Esophagus (tissue), 2 donors: ENCODE measurements around the gene RAB17. TPM values are rescaled to one million over a fixed set of nuclear protein-coding genes. Genes with fewer than 3 reads are reported as not detected.

Experiments used
- H3K27ac ChIP-seq, 2 donors: one replicate each; pipeline ENCODE4 v1.5.1; 2013; ENCODE audit warnings: low read depth in 2 of 2, mild to moderate bottlenecking in 2 of 2, inconsistent platforms in 1 of 2, low read length in 1 of 2, moderate library complexity in 1 of 2
- H3K27me3 ChIP-seq, 2 donors: one replicate each; pipeline ENCODE4 v1.6.1; 2013; ENCODE audit warnings: low read length in 2 of 2, control low read depth in 1 of 2, mild to moderate bottlenecking in 1 of 2; ENCODE audit not compliant: insufficient read depth in 2 of 2, control insufficient read depth in 1 of 2
- H3K36me3 ChIP-seq, 2 donors: one replicate each; pipeline ENCODE4 v1.6.1; 2013; ENCODE audit warnings: low read length in 1 of 2; ENCODE audit not compliant: control insufficient read depth in 2 of 2, insufficient read depth in 2 of 2
- H3K4me1 ChIP-seq, 2 donors: one replicate each; pipeline ENCODE4 v1.6.1; 2013; ENCODE audit warnings: low read length in 1 of 2; ENCODE audit not compliant: control insufficient read depth in 2 of 2, insufficient read depth in 2 of 2
- H3K4me3 ChIP-seq, 2 donors: one replicate each; pipeline ENCODE4 v1.5.1; 2013; ENCODE audit warnings: low read length in 2 of 2, mild to moderate bottlenecking in 2 of 2, low read depth in 1 of 2, moderate library complexity in 1 of 2
- H3K9me3 ChIP-seq, 2 donors: one replicate each; pipeline ENCODE4 v1.6.1; 2013; ENCODE audit warnings: mild to moderate bottlenecking in 2 of 2, low read depth in 1 of 2, low read length in 1 of 2, moderate library complexity in 1 of 2; ENCODE audit not compliant: control insufficient read depth in 2 of 2, insufficient read depth in 1 of 2
- WGBS, 2 donors: extraction: QIAGEN DNeasy Blood & Tissue Kit; methylation state at CpG; one replicate each; pipeline ENCODE4 v1.1.7; 2013; 5-methylcytosine and 5-hydroxymethylcytosine counted together
- polyA plus RNA-seq, 2 donors: library from polyadenylated mRNA; stranded (reverse); fragments of 200-250 nt; gene quantifications; one replicate each; pipeline ENCODE4 v1.2.3, GENCODE V29; 2013
- donor health status: healthy with polysubstance abuse.
- donor health status: Bipolar disorder and iron deficiency.

Gene RAB17
- polyA plus RNA-seq, 2 donors: 7.0 to 10.9 TPM

GRCh38 chr2:237572021-237572741 lies 18.4 kb downstream of the RAB17 start:
- no peaks in the 10 kb centered on the region for H3K27me3 ChIP-seq
- 9 to 10% methylated on average over 24 of the region's 24 CpGs for WGBS, 2 donors
- no peaks in the 10 kb centered on the region for H3K9me3 ChIP-seq
- H3K4me1 ChIP-seq: peaks cover 0 to 13% of the 10 kb centered on the region in 2 donors
- no peaks in the 10 kb centered on the region for H3K36me3 ChIP-seq
- H3K4me3 ChIP-seq: no peak overlapping the region
- H3K27ac ChIP-seq: no peak overlapping the region

- Histone ChIP-seq H3K9me3 (no peaks in the 10 kb centered on the region), H3K27me3 (no peaks in the 10 kb centered on the region), H3K4me1 (peaks cover 0 to 13% of the 10 kb centered on the region in 2 donors), H3K27ac (no peak overlapping the region), H3K36me3 (no peaks in the 10 kb centered on the region), H3K4me3 (no peak overlapping the region)
- 89 to 90% methylated on average over 7 of the region's 7 CpGs for WGBS, 2 donors
These were observed 19.0 kb downstream of the RAB17 start for GRCh38 chr2:237571551-237571950.

- H3K36me3 ChIP-seq: no peaks in the 10 kb centered on the region
- WGBS, 2 donors: 88% methylated on average over 9 of the region's 9 CpGs
- peaks cover 0 to 11% of the 10 kb centered on the region in 2 donors for H3K4me1 ChIP-seq
- no peaks in the 10 kb centered on the region for H3K9me3 ChIP-seq
- H3K27me3 ChIP-seq: no peaks in the 10 kb centered on the region
- no peak overlapping the region for H3K4me3 ChIP-seq
- no peak overlapping the region for H3K27ac ChIP-seq
These were observed 19.7 kb downstream of the RAB17 start for GRCh38 chr2:237570776-237571335.

GRCh38 chr2:237569896-237570295 lies 20.6 kb downstream of the RAB17 start:
- Histone ChIP-seq H3K4me3 (no peak overlapping the region), H3K36me3 (no peaks in the 10 kb centered on the region), H3K27ac (no peak overlapping the region), H3K9me3 (no peaks in the 10 kb centered on the region), H3K4me1 (peaks cover 0 to 6% of the 10 kb centered on the region in 2 donors), H3K27me3 (no peaks in the 10 kb centered on the region)
- WGBS, 2 donors: 96 to 98% methylated on average over 3 of the region's 3 CpGs

GRCh38 chr2:237569041-237569440 lies 21.5 kb downstream of the RAB17 start:
- H3K9me3 ChIP-seq: no peaks in the 10 kb centered on the region
- no peaks in the 10 kb centered on the region for H3K4me1 ChIP-seq

GRCh38 chr2:237568121-237568660 lies 22.3 kb downstream of the RAB17 start:
- Histone ChIP-seq H3K9me3 (no peaks in the 10 kb centered on the region), H3K4me3 (no peak overlapping the region)
- 75 to 80% methylated on average over 9 of the region's 9 CpGs for WGBS, 2 donors

More at GRCh38 chr2:237569041-237569440, 21.5 kb downstream of the RAB17 start:
- H3K27ac ChIP-seq: no peak overlapping the region
- H3K4me3 ChIP-seq: no peak overlapping the region
- 90 to 92% methylated on average over 5 of the region's 5 CpGs for WGBS, 2 donors
- H3K36me3 ChIP-seq: no peaks in the 10 kb centered on the region
- no peaks in the 10 kb centered on the region for H3K27me3 ChIP-seq

GRCh38 chr2:237567276-237568029 lies 23.1 kb downstream of the RAB17 start:
- Histone ChIP-seq H3K36me3 (no peaks in the 10 kb centered on the region), H3K4me3 (no peak overlapping the region), H3K27me3 (no peaks in the 10 kb centered on the region), H3K9me3 (no peaks in the 10 kb centered on the region), H3K27ac (no peak overlapping the region), H3K4me1 (no peaks in the 10 kb centered on the region)
- 85 to 87% methylated on average over 16 of the region's 16 CpGs for WGBS, 2 donors

More at GRCh38 chr2:237568121-237568660, 22.3 kb downstream of the RAB17 start:
- Histone ChIP-seq H3K36me3 (no peaks in the 10 kb centered on the region), H3K27me3 (no peaks in the 10 kb centered on the region), H3K27ac (no peak overlapping the region), H3K4me1 (no peaks in the 10 kb centered on the region)

GRCh38 chr2:237566401-237567235 lies 23.9 kb downstream of the RAB17 start, which contains the start of gene PRLH:
PRLH (plus strand) TSS chr2:237566574; CDS start chr2:237566574, 0 bp downstream.
- no peak within 1 kb of the TSS for H3K4me3 ChIP-seq
- H3K27ac ChIP-seq: no peak within 1 kb of the TSS
- H3K4me1 ChIP-seq: no peaks in the 10 kb centered on the region
- no peaks in the 10 kb centered on the region for H3K9me3 ChIP-seq
- H3K27me3 ChIP-seq: no peaks in the 10 kb centered on the region
- WGBS, 2 donors: 77 to 78% methylated on average over 32 of the region's 32 CpGs
- no peaks in the 10 kb centered on the region for H3K36me3 ChIP-seq

GRCh38 chr2:237565974-237566373 lies 24.6 kb downstream of the RAB17 start:
- Histone ChIP-seq H3K9me3 (no peaks in the 10 kb centered on the region), H3K27ac (no peak overlapping the region), H3K4me3 (no peak overlapping the region), H3K27me3 (no peaks in the 10 kb centered on the region), H3K4me1 (no peaks in the 10 kb centered on the region), H3K36me3 (no peaks in the 10 kb centered on the region)
- 95 to 97% methylated on average over 1 of the region's 1 CpG for WGBS, 2 donors
